K562 (cell line): Measurements from ENCODE around the gene FAM187B. TPM values are rescaled to one million over a fixed set of nuclear protein-coding genes. Genes with fewer than 3 reads are reported as not detected.

Experiments
- ATAC-seq: fragments of 200-7000 bp; cut with Tn5 transposase; 3 replicates; pipeline ENCODE4 v1.9.1; 2020; ENCODE audit warnings: moderate library complexity
- BruUV-seq: library from RNA; stranded (reverse); fragments of 400-500 nt; replicated peaks from 2 replicates; lab custom pipeline; 2021; lab: Mats Ljungman, UMichigan
- CTCF ChIA-PET: fragments of 300-600 bp; formaldehyde crosslinking; extraction: SDS; loops from one replicate; lab custom pipeline; 2021; ENCODE audit warnings: low intra/inter-chr PET ratio; lab: Yijun Ruan, JAX
- POLR2A ChIA-PET: fragments of 300-600, 350-650 bp; sonication (Branson Sonifier 250); formaldehyde crosslinking; extraction: SDS; loops from one replicate; lab custom pipeline; 2021; ENCODE audit warnings: antibody characterized with exemption, inconsistent platforms; lab: Yijun Ruan, JAX
- DNase-seq, 4 experiments: peaks; one replicate each; pipeline versions ENCODE4 v3.0.0 to v3.0.0-alpha.2; 2011 to 2018; ENCODE audit warnings: low spot score in 3 of 4, mixed read lengths in 3 of 4; ENCODE audit errors: extremely low read depth in 1 of 4
- FAIRE-seq: peaks from 2 replicates; lab custom pipeline; 2011; peaks lifted over from hg19 to GRCh38; lab: Jason Lieb, UNC
- H2AFZ ChIP-seq: 2 replicates; pipeline ENCODE4 v1.6.0; 2011; ENCODE audit warnings: low read depth, low read length, control low read depth, inconsistent platforms
- H3K27ac ChIP-seq: fragments of 200-600 bp; 3 replicates; pipeline ENCODE4 v1.8.0; 2011; ENCODE audit warnings: low read depth, mild to moderate bottlenecking, control low read depth, inconsistent platforms, low read length, moderate library complexity, mixed read lengths; ENCODE audit errors: extremely low read depth
- H3K27me3 ChIP-seq, 2 experiments: fragments of 300-600 bp in 1 of 2; 2 replicates in 1 of 2; 3 replicates in 1 of 2; pipeline versions ENCODE4 v1.6.0 to v1.8.0; 2011; ENCODE audit warnings: inconsistent platforms in 2 of 2, low read length in 2 of 2, mild to moderate bottlenecking in 1 of 2, mixed read lengths in 1 of 2, moderate library complexity in 1 of 2; ENCODE audit not compliant: control insufficient read depth in 2 of 2, insufficient read depth in 2 of 2
- H3K36me3 ChIP-seq: fragments of 300-600 bp; 3 replicates; pipeline ENCODE4 v1.8.0; 2011; ENCODE audit warnings: mild to moderate bottlenecking, low read length, inconsistent platforms; ENCODE audit not compliant: control insufficient read depth, insufficient read depth
- H3K4me1 ChIP-seq, 2 experiments: fragments of 200-600 bp in 1 of 2; replicated peaks in 1 of 2; 2 replicates in 1 of 2; 3 replicates in 1 of 2; pipeline versions ENCODE4 v1.5.1 to v1.8.0; 2011; ENCODE audit warnings: inconsistent platforms in 2 of 2, low read length in 2 of 2, mild to moderate bottlenecking in 1 of 2, mixed read lengths in 1 of 2, moderate library complexity in 1 of 2; ENCODE audit not compliant: control insufficient read depth in 2 of 2, insufficient read depth in 2 of 2
- H3K4me2 ChIP-seq: 2 replicates; pipeline ENCODE4 v1.6.1; 2011; ENCODE audit warnings: low read length, control low read depth, inconsistent platforms, mixed read lengths; ENCODE audit not compliant: insufficient read depth
- H3K4me3 ChIP-seq: fragments of 200-600 bp; sonication (generic), shearing (Covaris generic); 2 replicates; pipeline ENCODE4 v1.5.1; 2016; ENCODE audit warnings: control low read depth, inconsistent platforms
- H3K79me2 ChIP-seq: fragments of 200-600 bp; 3 replicates; pipeline ENCODE4 v1.8.0; 2011; ENCODE audit warnings: low read length, inconsistent platforms; ENCODE audit not compliant: control insufficient read depth, insufficient read depth
- H3K9ac ChIP-seq, 2 experiments: 2 replicates each; pipeline versions ENCODE4 v1.6.0 to v1.6.1; 2011; ENCODE audit warnings: low read depth in 2 of 2, low read length in 2 of 2, control low read depth in 1 of 2, inconsistent platforms in 1 of 2, mild to moderate bottlenecking in 1 of 2, mixed read lengths in 1 of 2; ENCODE audit not compliant: insufficient read depth in 1 of 2
- H3K9me1 ChIP-seq: one replicate; pipeline ENCODE4 v1.6.0; 2011; ENCODE audit warnings: inconsistent platforms, mild to moderate bottlenecking, low read length, moderate library complexity; ENCODE audit not compliant: control insufficient read depth, insufficient read depth
- H3K9me3 ChIP-seq: replicated peaks from 2 replicates; pipeline ENCODE4 v1.5.1; 2011; ENCODE audit warnings: low read depth, low read length, inconsistent platforms; ENCODE audit not compliant: control insufficient read depth, insufficient read depth
- H4K20me1 ChIP-seq: replicated peaks from 2 replicates; pipeline ENCODE4 v1.6.1; 2011; ENCODE audit warnings: low read length, inconsistent platforms, mixed read lengths; ENCODE audit not compliant: control insufficient read depth, insufficient read depth
- CREB1 ChIP-seq, 2 experiments: sonication (generic) in 1 of 2; formaldehyde crosslinking in 1 of 2; IDR thresholded peaks; 2 replicates each; pipeline versions ENCODE4 v1.6.1 to v1.8.0; 2012 to 2022; ENCODE audit warnings: inconsistent platforms in 1 of 2, mild to moderate bottlenecking in 1 of 2, missing genetic modification reagents in 1 of 2, moderate library complexity in 1 of 2
- DPF2 ChIP-seq: fragments of 450-650 bp; IDR thresholded peaks from 2 replicates; pipeline ENCODE4 v1.6.1; 2016
- ETS1 ChIP-seq: conservative IDR thresholded peaks from 2 replicates; pipeline ENCODE4 v1.6.1; 2011; ENCODE audit warnings: low read depth, mild to moderate bottlenecking, low read length; ENCODE audit not compliant: control insufficient read depth
- HDAC6 ChIP-seq: IDR thresholded peaks from 2 replicates; pipeline ENCODE4 v1.6.1; 2012; ENCODE audit warnings: low read depth, mild to moderate bottlenecking, control low read depth, inconsistent platforms, low read length, moderate library complexity
- HMG20B ChIP-seq: fragments of 250-450 bp; sonication (Bioruptor Pico); IDR thresholded peaks from 2 replicates; pipeline ENCODE4 v1.5.0; 2021; ENCODE audit warnings: mild to moderate bottlenecking
- MXD1 ChIP-seq: fragments of 250-450 bp; sonication (Bioruptor Pico); IDR thresholded peaks from 2 replicates; pipeline ENCODE4 v1.8.0; 2021; ENCODE audit warnings: borderline replicate concordance, mild to moderate bottlenecking, moderate library complexity; ENCODE audit not compliant: poor library complexity, severe bottlenecking
- NCOA4 ChIP-seq: fragments of 450-650 bp; IDR thresholded peaks from 2 replicates; pipeline ENCODE4 v1.6.1; 2018; ENCODE audit warnings: mild to moderate bottlenecking; ENCODE audit not compliant: partially characterized antibody
- NELFE ChIP-seq: IDR thresholded peaks from 2 replicates; pipeline ENCODE4 v1.6.1; 2011; ENCODE audit warnings: mild to moderate bottlenecking; ENCODE audit not compliant: insufficient read depth, insufficient read length
- PTTG1 ChIP-seq: fragments of 450-650 bp; IDR thresholded peaks from 2 replicates; pipeline ENCODE4 v1.6.1; 2016; ENCODE audit warnings: low read depth, mild to moderate bottlenecking, missing genetic modification characterization, missing compliant biosample characterization
- SOX6 ChIP-seq: fragments of 450-650 bp; IDR thresholded peaks from 2 replicates; pipeline ENCODE4 v1.6.1; 2014; ENCODE audit warnings: mild to moderate bottlenecking
- SRSF3 ChIP-seq: fragments of 200-400 bp; formaldehyde crosslinking; IDR thresholded peaks from 2 replicates; pipeline ENCODE4 v1.6.1; 2016; ENCODE audit warnings: mild to moderate bottlenecking, low read length, moderate library complexity; ENCODE audit not compliant: insufficient read depth
- THRAP3 ChIP-seq: fragments of 450-650 bp; IDR thresholded peaks from 2 replicates; pipeline ENCODE4 v1.6.1; 2016; ENCODE audit warnings: mild to moderate bottlenecking, inconsistent platforms, borderline replicate concordance
- XRCC5 ChIP-seq: fragments of 200-400 bp; formaldehyde crosslinking; IDR thresholded peaks from 2 replicates; pipeline ENCODE4 v1.6.1; 2017; ENCODE audit warnings: low read depth, mild to moderate bottlenecking, low read length
- ZNF232 ChIP-seq: sonication (generic); formaldehyde crosslinking; IDR thresholded peaks from 2 replicates; pipeline ENCODE4 v1.8.0; 2022; ENCODE audit warnings: mild to moderate bottlenecking, missing genetic modification reagents
- ZNF282 ChIP-seq: sonication (generic); formaldehyde crosslinking; IDR thresholded peaks from 2 replicates; pipeline ENCODE4 v1.8.1; 2023; ENCODE audit warnings: missing genetic modification reagents
- ZNF408 ChIP-seq: fragments of 250-450 bp; sonication (Bioruptor Pico); IDR thresholded peaks from 2 replicates; pipeline ENCODE4 v1.4.0; 2020; ENCODE audit warnings: low read depth, mild to moderate bottlenecking, moderate library complexity
- ZNF586 ChIP-seq: fragments of 450-650 bp; formaldehyde crosslinking; conservative IDR thresholded peaks from 2 replicates; pipeline ENCODE4 v1.4.0; 2020; ENCODE audit warnings: mild to moderate bottlenecking, moderate library complexity
- ZNF785 ChIP-seq: fragments of 250-450 bp; sonication (Bioruptor Pico); IDR thresholded peaks from 2 replicates; pipeline ENCODE4 v1.4.0; 2020; ENCODE audit warnings: mild to moderate bottlenecking
- WGBS: fragments of 100-300 bp; shearing (Covaris generic); methylation state at CpG from one replicate; pipeline ENCODE4 v1.1.6; 2016; ENCODE audit warnings: low coverage, mixed read lengths; ENCODE audit not compliant: insufficient coverage; ENCODE audit errors: missing lambda C conversion rate; 5-methylcytosine and 5-hydroxymethylcytosine counted together
- in situ Hi-C: fragments of 300-500 bp; cut with MboI; formaldehyde crosslinking; loops from 4 replicates; pipeline ENCODE4 v1.15.0; 2018; ENCODE audit warnings: inconsistent platforms, mixed read lengths
- intact Hi-C: fragments of 100-400 bp; cut with micrococcal nuclease; formaldehyde crosslinking; loops from 2 replicates; pipeline ENCODE4 v1.14.2; 2022
- polyA plus RNA-seq, 8 experiments: library from polyadenylated mRNA; depleted of rRNA in 4 of 8; stranded (reverse) in 5 of 8; unstranded in 3 of 8; fragments of >200 nt; fragmentation: Nextera tagmentation in 2 of 8; fragmentation: Illumina TruSeq in 1 of 8; extraction: Ambion mirVana in 2 of 8; extraction: Trizol in 1 of 8; gene quantifications; 2 replicates each; pipeline versions ENCODE4 v1.2.1 to v1.2.3, GENCODE V29; 2011 to 2014; ENCODE audit warnings: inconsistent platforms in 1 of 8, missing spikeins in 1 of 8
- total RNA-seq, 7 experiments: library from RNA; depleted of rRNA in 6 of 7; stranded (reverse); fragments of >200 nt in 6 of 7; fragmentation: Illumina TruSeq in 2 of 7; extraction: Trizol in 2 of 7; gene quantifications; 2 replicates each; pipeline versions ENCODE4 v1.2.1 to v1.2.3, GENCODE V29; 2011 to 2021; ENCODE audit warnings: low replicate concordance in 1 of 7
- TF ChIP-seq, protein P1 (sequence below): fragments of 250-450 bp; sonication (Bioruptor Pico); IDR thresholded peaks from 2 replicates; pipeline ENCODE4 v1.5.0; 2021

FAM187B gene
- total and polyA plus RNA-seq, 9 of the 15 experiments (the other 6 are each of a cell fraction or from before 2014, with no cell fraction given), result 0.04 to 0.09 TPM; not detected in 7

- peaks cover 32% of the 10 kb centered on the region for H3K79me2 ChIP-seq
- peak; percentile 83 for ATAC-seq
- peak overlapping the region; percentile 99 for H2AFZ ChIP-seq
- H3K27me3 ChIP-seq, result no peaks in the 10 kb centered on the region
- peak overlapping the region; percentile 94 for H3K4me2 ChIP-seq
- H3K4me1 ChIP-seq, result peaks cover 17 to 30% of the 10 kb centered on the region in 2 experiments; a peak in 4 of 5 replicates
- TSS peak; percentile 95 for BruUV-seq
- no peaks in the 10 kb centered on the region for H3K9me1 ChIP-seq
- H3K9ac ChIP-seq, result peak overlapping the region; percentile 81 to 92
- FAIRE-seq, result peak; percentile 88
- H3K9me3 ChIP-seq, result peaks cover 4% of the 10 kb centered on the region; the same call in 1 of the 2 replicates
- H4K20me1 ChIP-seq, result no peaks in the 10 kb centered on the region; the same call in 1 of the 2 replicates
- H3K36me3 ChIP-seq, result peaks cover 25% of the 10 kb centered on the region; the same call in 2 of the 3 replicates
- DNase-seq, result peak; percentile 80 to 92 (median 83)
- in situ Hi-C loops, result no loop called here
- H3K27ac ChIP-seq, result peak overlapping the region; percentile 96
- CTCF ChIA-PET, result interaction anchor here (0.7 to 1.3 kb wide), 4 partner anchors 22 to 596 kb away, joined by 3 to 6 read pairs (median 3); partner anchors contain the start of gene USF2
- WGBS, result under 1% methylated on average over 40 of the region's 42 CpGs
- peak overlapping the region; percentile 61 for H3K4me3 ChIP-seq
- POLR2A ChIA-PET, result interaction anchor here (1.0 kb wide), 1 partner anchor 22 kb away, joined by 3 read pairs; no protein-coding TSS in a partner anchor
- intact Hi-C loops, result loop anchor here (2.0 to 5.0 kb wide), 4 partner anchors 27 to 95 kb away; partner anchors contain the start of gene FXYD5
- TF ChIP-seq THRAP3 (no peak), PTTG1 (tag) (no peak), NCOA4 (no peak), NELFE (no peak), SRSF3 (no peak), DPF2 (peak; percentile 90), ZNF586 (CRISPR knock-in tag) (no peak), SOX6 (peak; percentile 69; the same call in 1 of the 2 replicates), ZNF408 (no peak), ZNF785 (CRISPR knock-in tag) (no peak), HMG20B (CRISPR knock-in tag) (no peak), ZNF232 (CRISPR knock-in tag) (no peak), MXD1 (CRISPR knock-in tag) (no peak), XRCC5 (0 out of 2 replicates have a peak, but pooled peaks have one; percentile 6), ZNF282 (CRISPR knock-in tag) (no peak), HDAC6 (no peak), CREB1 (IDR thresholded peaks at IDR 0.05) (0 out of 2 replicates have a peak, but pooled peaks have one; percentile 17), CREB1 (CRISPR knock-in tag; IDR thresholded peaks at IDR 0.05) (no peak), ETS1 (no peak)
- TF ChIP-seq, protein P1, sequence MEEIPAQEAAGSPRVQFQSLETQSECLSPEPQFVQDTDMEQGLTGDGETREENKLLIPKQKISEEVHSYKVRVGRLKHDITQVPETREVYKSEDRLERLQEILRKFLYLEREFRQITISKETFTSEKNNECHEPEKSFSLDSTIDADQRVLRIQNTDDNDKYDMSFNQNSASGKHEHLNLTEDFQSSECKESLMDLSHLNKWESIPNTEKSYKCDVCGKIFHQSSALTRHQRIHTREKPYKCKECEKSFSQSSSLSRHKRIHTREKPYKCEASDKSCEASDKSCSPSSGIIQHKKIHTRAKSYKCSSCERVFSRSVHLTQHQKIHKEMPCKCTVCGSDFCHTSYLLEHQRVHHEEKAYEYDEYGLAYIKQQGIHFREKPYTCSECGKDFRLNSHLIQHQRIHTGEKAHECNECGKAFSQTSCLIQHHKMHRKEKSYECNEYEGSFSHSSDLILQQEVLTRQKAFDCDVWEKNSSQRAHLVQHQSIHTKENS (CRISPR knock-in tag), result no peak
Observed at GRCh38 chr19:35247526-35248309, 19.2 kb upstream of the FAM187B start.
